Esophagus muscularis mucosa (tissue), 4 donors: Measurements from ENCODE around the gene BAZ2B. TPM values are rescaled to one million over a fixed set of nuclear protein-coding genes. Genes with fewer than 3 reads are reported as not detected.

Experiments
- DNase-seq: peaks from one replicate; pipeline ENCODE4 v3.0.0-alpha.2; 2017; ENCODE audit errors: extremely low spot score
- H3K27ac ChIP-seq, 4 donors: fragments of 200-600 bp; sonication (generic); replicated peaks in 1 of 4; 1 replicate in 3 of 4; 2 replicates in 1 of 4; pipeline ENCODE4 v1.5.1; 2016 to 2019; ENCODE audit warnings: mild to moderate bottlenecking in 1 of 4
- H3K27me3 ChIP-seq, 4 donors: fragments of 200-600 bp; sonication (generic); one replicate each; pipeline versions ENCODE4 v1.5.1 to v1.6.0; 2016 to 2019
- H3K36me3 ChIP-seq, 4 donors: fragments of 200-600 bp; sonication (generic); one replicate each; pipeline ENCODE4 v1.5.1; 2016 to 2019
- H3K4me1 ChIP-seq, 4 donors: fragments of 200-600 bp; sonication (generic); one replicate each; pipeline ENCODE4 v1.5.1; 2016 to 2019
- H3K4me3 ChIP-seq, 4 donors: fragments of 200-600 bp; sonication (generic); 1 replicate in 2 of 4; 2 replicates in 2 of 4; pipeline ENCODE4 v1.5.1; 2016 to 2019; ENCODE audit warnings: mild to moderate bottlenecking in 4 of 4, moderate library complexity in 1 of 4
- H3K9me3 ChIP-seq, 4 donors: fragments of 200-600 bp; sonication (generic); 1 replicate in 3 of 4; 2 replicates in 1 of 4; pipeline ENCODE4 v1.5.1; 2016 to 2019
- EP300 ChIP-seq: sonication (generic); formaldehyde crosslinking; IDR thresholded peaks from one replicate; pipeline ENCODE4 v1.6.1; 2017; ENCODE audit warnings: antibody characterized with exemption
- POLR2A ChIP-seq: fragments of 450-650 bp; IDR thresholded peaks from one replicate; pipeline ENCODE4 v1.6.1; 2017; ENCODE audit warnings: antibody characterized with exemption, moderate library complexity, mild to moderate bottlenecking, low read depth
- POLR2AphosphoS5 ChIP-seq, 2 donors: sonication (generic); formaldehyde crosslinking; IDR thresholded peaks; one replicate each; pipeline ENCODE4 v1.6.1; 2017; ENCODE audit warnings: antibody characterized with exemption in 2 of 2
- WGBS: methylation state at CpG from one replicate; pipeline ENCODE4 v1.1.5; 2018; 5-methylcytosine and 5-hydroxymethylcytosine counted together
- intact Hi-C: fragments of 100-400 bp; cut with DNase I; formaldehyde crosslinking; loops from one replicate; pipeline ENCODE4 v1.15.1; 2023
- total RNA-seq, 4 donors: library from RNA; depleted of rRNA; stranded (reverse); fragments of >200 nt; gene quantifications; one replicate each; pipeline versions ENCODE4 v1.1.0 to v1.2.1, GENCODE V29; 2016
- TF ChIP-seq, protein P1 (sequence below), 3 experiments: fragments of 200-600 bp in 2 of 3; fragments of 450-650 bp in 1 of 3; sonication (generic) in 2 of 3; IDR thresholded peaks; one replicate each; pipeline ENCODE4 v1.5.1; 2017 to 2019; ENCODE audit warnings: antibody characterized with exemption in 3 of 3, mild to moderate bottlenecking in 2 of 3, moderate library complexity in 1 of 3

Gene BAZ2B
- total RNA-seq, 4 donors from 2014 or later: 76.3 to 97.2 (median 91.0) TPM

DNA sequence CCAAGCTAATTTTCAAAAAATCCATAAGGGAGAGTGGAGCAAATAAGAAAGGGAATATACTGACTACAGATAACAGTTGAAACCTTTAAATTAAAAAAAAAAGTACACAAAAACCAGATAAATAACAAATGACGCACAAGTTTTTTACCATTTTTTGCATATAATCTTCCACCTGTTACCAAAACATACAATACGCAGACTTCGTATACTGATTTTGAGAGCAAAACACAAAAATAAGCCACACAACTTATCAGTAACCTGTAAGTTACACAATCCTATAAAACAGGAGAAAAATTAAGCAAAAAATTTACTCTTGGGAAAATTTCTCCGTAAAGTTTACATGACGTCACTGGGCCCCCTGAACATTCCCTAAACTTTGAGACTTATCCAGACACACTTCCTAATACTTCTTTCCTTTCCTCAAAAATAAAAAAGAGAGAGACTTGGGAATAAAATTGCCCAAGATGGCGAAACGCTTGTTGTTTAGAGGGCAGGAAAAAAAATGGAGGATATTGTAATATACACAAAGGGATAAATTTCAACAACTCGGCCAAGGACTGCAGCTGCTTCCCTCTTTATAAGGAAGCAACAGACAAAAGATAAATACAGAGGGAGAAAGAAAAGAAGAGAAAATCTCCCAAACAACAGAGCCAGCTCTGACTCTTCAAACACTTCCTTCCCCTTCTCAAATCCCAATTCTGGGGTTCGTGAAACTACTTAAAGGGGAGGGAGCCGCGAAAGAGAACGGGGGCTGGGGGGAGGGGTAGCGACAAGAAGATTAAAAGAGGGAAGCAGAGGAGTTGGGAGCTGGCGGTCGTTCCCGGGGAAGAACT is 1.6 kb downstream of the BAZ2B start:
- TF ChIP-seq EP300 (no peak), POLR2A (no peak), POLR2AphosphoS5 (IDR thresholded peaks at IDR 0.05) (no peak)
- TF ChIP-seq, protein P1, sequence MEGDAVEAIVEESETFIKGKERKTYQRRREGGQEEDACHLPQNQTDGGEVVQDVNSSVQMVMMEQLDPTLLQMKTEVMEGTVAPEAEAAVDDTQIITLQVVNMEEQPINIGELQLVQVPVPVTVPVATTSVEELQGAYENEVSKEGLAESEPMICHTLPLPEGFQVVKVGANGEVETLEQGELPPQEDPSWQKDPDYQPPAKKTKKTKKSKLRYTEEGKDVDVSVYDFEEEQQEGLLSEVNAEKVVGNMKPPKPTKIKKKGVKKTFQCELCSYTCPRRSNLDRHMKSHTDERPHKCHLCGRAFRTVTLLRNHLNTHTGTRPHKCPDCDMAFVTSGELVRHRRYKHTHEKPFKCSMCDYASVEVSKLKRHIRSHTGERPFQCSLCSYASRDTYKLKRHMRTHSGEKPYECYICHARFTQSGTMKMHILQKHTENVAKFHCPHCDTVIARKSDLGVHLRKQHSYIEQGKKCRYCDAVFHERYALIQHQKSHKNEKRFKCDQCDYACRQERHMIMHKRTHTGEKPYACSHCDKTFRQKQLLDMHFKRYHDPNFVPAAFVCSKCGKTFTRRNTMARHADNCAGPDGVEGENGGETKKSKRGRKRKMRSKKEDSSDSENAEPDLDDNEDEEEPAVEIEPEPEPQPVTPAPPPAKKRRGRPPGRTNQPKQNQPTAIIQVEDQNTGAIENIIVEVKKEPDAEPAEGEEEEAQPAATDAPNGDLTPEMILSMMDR (IDR thresholded peaks at IDR 0.05): no peak
- Histone ChIP-seq H3K27me3 (no peaks in the 10 kb centered on the region), H3K4me3 (peak overlapping the region; percentile 76 to 84 (median 77)), H3K27ac (peak overlapping the region; percentile 97 to 98 (median 97)), H3K4me1 (peaks cover 21 to 57% (median 43%) of the 10 kb centered on the region in 4 donors), H3K9me3 (no peaks in the 10 kb centered on the region), H3K36me3 (no peaks in the 10 kb centered on the region)
- DNase-seq: no peak
- intact Hi-C loops: loop anchor here (2.0 to 10.0 kb wide), 2 partner anchors 98 to 180 kb away; partner anchors contain the start of genes CD302 and MARCHF7
- 1% methylated on average over 16 of the region's 16 CpGs for WGBS

DNA sequence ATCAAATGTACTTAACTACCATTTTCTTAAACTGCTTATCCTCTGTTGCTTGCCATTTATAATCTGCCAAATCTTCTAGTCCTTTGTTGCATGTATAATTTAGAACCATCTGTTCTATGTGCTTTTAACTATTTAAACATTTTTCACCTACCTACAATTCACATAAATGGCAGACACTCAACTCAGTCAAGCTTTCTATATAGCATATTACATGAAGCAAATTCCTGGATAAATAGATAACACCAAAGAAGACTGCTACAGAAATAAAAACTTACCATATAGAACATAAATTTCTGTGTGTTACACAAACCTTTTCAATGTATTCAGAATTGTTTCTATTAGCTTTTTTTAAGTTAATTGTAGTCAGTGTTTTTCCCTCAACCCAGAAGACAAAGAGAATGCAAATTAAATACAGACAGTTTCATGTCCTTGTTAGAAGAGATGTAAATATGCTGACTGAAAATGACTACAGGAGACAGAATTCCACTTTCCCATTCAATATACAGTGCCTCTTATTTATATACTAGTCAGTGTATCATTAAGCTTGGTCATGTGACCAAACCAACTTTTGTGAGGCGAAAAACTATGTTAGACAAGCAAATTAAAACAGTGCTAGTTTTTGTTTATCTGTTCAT is 2.6 kb downstream of the BAZ2B start:
- intact Hi-C loops: loop anchor here (2.0 to 10.0 kb wide), 2 partner anchors 99 to 181 kb away; partner anchors contain the start of genes CD302 and MARCHF7
- WGBS: 7% methylated on average over 1 of the region's 1 CpG
- Histone ChIP-seq H3K27ac (peak overlapping the region; percentile 97 to 98 (median 97)), H3K9me3 (no peaks in the 10 kb centered on the region), H3K27me3 (no peaks in the 10 kb centered on the region), H3K4me1 (peaks cover 21 to 67% (median 53%) of the 10 kb centered on the region in 4 donors), H3K4me3 (peak overlapping the region; percentile 76 to 84 (median 77)), H3K36me3 (no peaks in the 10 kb centered on the region)
- DNase-seq: no peak
- TF ChIP-seq, protein P1 (IDR thresholded peaks at IDR 0.05): no peak
- no peak for TF ChIP-seq EP300
- no peak for TF ChIP-seq POLR2A
- TF ChIP-seq POLR2AphosphoS5 (IDR thresholded peaks at IDR 0.05): no peak

DNA sequence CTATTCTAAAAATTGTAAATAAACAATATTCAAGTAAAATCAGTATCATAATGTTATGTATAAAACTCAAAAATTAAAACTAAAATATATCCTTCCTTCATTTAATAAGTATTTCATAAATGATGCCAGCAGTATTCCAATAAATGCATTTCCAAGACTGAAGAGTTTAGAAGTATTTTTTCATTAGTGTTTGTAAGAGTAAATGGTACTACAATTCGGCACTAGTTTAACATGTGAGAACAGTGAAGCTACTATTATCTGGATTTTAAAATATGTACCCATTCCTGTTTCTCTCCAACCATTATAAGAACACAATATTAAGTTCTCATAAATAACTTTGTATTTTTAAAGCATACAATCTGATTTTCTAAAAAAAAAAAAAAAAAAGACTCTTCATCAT is 3.3 kb downstream of the BAZ2B start:
- intact Hi-C loops: loop anchor here (10.0 kb wide), 1 partner anchor 182 kb away; the partner anchor contains the start of gene CD302
- Histone ChIP-seq H3K36me3 (no peaks in the 10 kb centered on the region), H3K27ac (peak overlapping the region; percentile 97 to 98 (median 97)), H3K4me1 (peaks cover 24 to 69% (median 58%) of the 10 kb centered on the region in 4 donors), H3K4me3 (peak overlapping the region; percentile 76 to 84 (median 77)), H3K9me3 (no peaks in the 10 kb centered on the region), H3K27me3 (no peaks in the 10 kb centered on the region)
- WGBS: 24% methylated on average over 1 of the region's 1 CpG
- TF ChIP-seq POLR2AphosphoS5 (IDR thresholded peaks at IDR 0.05): no peak
- no peak for TF ChIP-seq EP300
- no peak for TF ChIP-seq POLR2A
- TF ChIP-seq, protein P1 (IDR thresholded peaks at IDR 0.05): no peak
- no peak for DNase-seq

DNA sequence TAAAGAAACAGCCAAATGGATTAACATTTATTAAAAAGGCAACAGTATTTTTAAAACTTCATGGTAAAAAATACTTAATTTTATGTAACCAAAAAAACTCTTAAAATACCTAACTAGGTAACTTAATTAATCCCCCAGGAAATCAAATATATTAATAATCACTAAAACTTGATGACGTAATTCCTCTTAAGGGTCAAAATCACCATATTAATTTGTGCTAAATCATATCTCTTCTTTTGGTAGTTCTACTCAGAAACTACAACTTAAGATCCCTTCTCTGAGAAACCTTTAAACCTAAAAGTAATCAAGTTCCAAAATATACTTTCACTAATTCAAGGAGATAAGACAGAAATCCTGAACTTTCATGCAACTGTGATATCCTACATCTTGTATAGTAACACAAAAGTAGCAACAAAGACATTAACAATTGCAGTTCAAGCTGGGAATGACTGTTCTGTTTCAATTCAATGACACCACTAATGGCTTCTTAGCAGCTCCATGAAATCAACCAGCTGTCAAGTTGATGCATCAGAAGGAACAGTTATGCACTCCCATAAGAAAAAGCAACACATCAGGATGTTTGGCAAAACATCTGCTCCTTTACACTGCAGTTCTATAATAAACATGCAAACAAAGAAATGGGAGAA is 4.0 kb downstream of the BAZ2B start:
- 57% methylated on average over 1 of the region's 1 CpG for WGBS
- intact Hi-C loops: loop anchor here (10.0 kb wide), 1 partner anchor 182 kb away; the partner anchor contains the start of gene CD302
- peaks cover 18 to 66% (median 58%) of the 10 kb centered on the region in 4 donors for H3K4me1 ChIP-seq
- no peaks in the 10 kb centered on the region for H3K36me3 ChIP-seq
- peak overlapping the region; percentile 4 to 84 (median 77) for H3K4me3 ChIP-seq
- H3K27me3 ChIP-seq: no peaks in the 10 kb centered on the region
- H3K27ac ChIP-seq: peak overlapping the region; percentile 97 to 98 (median 97)
- H3K9me3 ChIP-seq: no peaks in the 10 kb centered on the region
- DNase-seq: no peak
- TF ChIP-seq POLR2A: no peak
- TF ChIP-seq POLR2AphosphoS5 (IDR thresholded peaks at IDR 0.05): no peak
- TF ChIP-seq EP300: no peak
- TF ChIP-seq, protein P1 (IDR thresholded peaks at IDR 0.05): no peak
